ENCODE measurements around the gene KRT82.
"Not testable (repeated sequence)": the region's sequence is repeated elsewhere in the genome, so short reads cannot be mapped to it uniquely, and the experiment has no call there.

Gene KRT82

GRCh38 chr12:52356762-52357580 lies 49.2 kb downstream of the KRT82 start:
- no peak for DNase-seq

GRCh38 chr12:52356031-52356761 lies 49.9 kb downstream of the KRT82 start:
- no peak for DNase-seq

- DNase-seq: no peak
Observed at GRCh38 chr12:52355176-52355575, 51.0 kb downstream of the KRT82 start.

DNA sequence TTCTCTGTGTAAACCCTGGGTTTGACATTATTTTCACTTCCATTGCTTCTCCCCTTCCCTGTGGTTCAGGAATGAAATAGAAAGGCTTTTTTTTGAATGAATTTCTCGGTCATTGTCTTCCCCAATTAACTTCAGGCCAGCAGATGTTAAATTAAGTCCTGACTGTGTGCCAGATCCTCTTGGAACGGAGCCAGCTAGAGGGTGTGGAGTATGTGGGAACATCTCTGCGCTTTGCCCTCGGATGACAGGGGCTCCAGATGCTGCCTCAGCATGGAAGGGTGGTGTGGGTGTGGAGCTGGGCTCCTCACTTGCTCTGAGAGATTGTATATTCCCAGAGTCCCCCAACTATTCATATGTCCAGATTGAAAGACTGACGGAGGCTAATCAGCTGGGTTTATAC lies 51.9 kb downstream of the KRT82 start:
- DNase-seq: no peak

DNA sequence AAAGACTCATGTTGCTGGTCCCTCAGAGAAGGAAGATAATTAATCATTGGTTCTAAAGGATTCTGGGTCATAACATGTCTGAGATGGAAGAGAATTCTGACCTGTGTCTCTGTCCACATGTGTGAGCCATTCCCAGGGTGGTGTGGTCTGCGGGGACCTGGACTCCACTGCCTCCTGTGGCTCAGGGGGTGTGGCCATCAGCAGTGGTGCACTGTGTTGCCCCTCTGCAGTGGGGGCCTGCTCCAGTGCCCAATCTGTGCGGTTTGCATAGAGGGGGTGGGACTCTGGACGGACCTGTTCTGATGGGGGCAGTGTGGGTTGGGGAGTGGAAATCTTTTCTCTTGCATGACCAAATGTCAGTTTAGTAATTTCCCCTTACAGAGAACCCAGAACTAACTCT lies 52.4 kb downstream of the KRT82 start:
- DNase-seq: no peak

GRCh38 chr12:52352951-52353350 lies 53.2 kb downstream of the KRT82 start:
- DNase-seq: no peak

DNA sequence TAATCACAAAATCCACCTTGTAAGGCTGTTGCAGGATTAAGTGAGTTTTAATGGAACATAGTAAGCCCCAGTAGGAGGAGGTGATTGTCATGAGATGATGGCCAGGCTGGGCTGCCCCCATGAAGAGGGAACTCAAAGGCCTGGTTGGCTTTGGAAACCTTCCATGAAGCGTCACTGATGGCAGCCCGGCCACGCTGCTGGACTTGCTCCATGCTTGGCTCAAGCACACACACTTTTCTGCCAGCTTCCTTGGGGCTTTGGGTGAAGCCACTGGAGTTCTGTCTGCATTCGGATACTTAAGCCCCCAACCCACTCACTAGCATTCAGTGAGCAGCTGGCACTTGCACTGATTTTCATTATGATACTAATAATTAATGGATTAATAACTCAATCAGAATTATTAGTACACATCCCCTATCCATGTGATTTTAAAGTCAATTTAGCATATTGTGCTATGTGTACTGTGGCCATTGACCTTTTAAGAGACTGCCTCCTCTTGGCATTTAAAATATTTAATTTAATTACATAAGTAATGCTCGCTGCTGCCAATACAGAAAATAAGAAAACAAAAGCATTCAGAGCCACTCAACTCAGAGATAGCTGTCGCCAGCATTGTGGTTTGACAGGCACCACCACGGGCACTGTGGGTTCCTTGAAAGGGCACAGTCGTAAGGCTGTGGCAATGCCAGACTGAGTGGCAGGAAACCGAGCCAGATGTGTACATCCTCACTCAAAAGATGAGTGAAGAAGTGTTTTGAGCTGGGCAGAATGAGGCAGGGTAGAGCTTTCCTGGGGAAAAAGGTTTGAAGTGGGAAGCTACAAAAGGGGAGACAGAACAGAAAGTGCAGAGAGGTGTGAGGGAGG lies 54.7 kb downstream of the KRT82 start:
- peak; percentile 67 for DNase-seq

DNA sequence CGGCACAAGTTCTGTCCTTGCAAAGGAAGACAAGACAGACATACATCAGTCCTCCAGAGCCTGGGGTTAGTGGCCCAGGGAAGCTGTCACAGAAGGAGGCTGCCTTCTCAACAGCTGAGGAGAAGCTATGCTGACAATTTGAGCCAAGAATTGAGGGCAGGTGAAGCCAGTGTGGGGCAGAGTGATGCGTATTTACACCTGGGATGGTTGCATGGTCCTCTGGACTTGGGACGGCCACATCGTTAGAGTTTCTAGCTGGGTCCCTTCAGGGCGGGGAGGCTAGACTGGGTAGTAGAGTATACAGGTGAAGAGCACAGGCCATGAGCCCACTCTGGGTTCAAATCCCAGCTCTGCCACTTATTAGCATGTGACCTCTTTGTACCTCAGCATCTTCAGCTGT lies 55.3 kb downstream of the KRT82 start:
- DNase-seq: no peak

GRCh38 chr12:52350021-52350620 lies 56.0 kb downstream of the KRT82 start:
- no peak for DNase-seq

DNA sequence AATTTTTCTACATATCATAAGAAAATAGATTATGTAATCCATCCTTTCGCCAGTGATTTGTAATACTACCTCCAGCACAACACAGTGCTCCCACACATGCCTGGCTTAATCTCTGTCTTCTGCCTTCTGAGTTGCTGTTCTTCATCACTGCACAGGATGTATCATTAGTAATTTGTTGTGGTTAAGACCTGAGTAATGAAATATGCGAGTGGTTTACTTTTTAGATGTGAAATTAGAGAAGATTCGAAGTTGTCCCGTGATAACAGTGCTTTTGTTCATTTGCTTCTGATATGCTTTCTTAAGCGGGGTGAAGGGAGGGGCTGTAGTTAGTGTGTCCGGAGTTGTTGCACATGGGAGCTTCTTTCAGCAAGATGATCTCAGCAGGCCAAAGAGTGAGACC lies 56.9 kb downstream of the KRT82 start:
- DNase-seq: no peak

DNA sequence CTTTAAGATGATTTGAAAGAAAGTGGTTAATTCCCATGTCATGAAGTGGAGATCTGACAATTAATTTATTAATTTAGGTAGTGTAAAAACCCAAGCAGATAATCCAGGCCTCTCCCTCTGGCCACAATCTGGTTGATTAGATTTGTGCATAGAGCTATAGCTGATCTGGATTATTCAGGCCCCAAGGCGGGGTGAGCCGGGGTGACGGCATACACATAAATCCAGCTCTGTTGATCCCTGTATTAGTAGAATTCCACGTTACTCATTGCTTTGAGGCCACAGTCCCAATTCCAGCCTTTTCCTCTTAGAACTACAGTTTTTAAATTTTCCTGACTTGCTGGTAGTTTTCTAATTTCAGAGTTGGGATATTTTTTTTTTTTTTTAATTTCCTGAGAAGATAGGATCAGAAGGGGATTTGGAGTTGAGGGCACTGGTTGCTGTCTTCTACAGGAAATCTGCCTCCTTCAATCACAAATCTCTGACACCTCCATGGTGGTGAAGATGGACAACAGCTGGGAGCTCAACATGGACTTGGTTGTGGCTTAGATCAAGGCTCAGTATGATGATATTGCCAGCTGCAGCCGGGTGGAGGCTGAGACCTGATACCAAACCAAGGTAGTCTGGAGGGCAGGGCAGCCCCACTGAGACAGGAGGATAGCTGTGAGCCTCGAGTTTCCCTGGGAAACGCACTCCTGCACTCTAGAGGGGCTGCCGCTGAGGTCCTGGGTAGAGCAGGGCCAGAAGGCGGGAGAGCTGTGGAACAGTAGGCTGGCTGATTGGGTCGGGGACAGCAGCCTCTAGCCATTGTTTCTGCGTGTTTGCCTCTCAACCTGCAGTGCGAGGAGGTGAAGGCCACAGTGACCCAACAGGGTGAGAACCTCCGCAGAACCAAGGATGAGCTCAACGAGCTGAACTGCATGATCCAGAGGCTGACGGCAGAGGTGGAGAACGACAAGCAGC lies 58.3 kb downstream of the KRT82 start:
- no peak for DNase-seq

- no peak for DNase-seq
Observed at GRCh38 chr12:52347016-52347415, 59.1 kb downstream of the KRT82 start.

DNA sequence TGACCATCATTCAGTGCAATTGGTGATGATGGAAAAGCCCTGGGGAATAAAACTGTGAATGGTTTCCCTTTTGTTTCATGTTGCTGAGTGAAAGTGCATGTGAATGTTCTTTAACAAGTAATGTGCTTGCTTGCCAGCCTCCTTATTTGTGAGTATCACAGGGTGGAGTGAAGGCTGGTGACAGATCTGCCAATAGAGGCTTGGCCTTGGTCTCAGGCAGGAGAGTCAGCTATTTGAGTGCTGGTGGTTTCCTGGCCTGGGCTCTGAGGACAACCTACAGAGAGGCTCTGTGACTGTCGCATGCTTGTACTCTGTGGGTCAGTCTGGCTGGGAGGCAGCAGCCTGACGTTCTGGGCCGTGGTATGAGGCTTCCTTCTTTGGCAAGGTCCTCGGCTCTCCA lies 59.5 kb downstream of the KRT82 start:
- DNase-seq: no peak

DNA sequence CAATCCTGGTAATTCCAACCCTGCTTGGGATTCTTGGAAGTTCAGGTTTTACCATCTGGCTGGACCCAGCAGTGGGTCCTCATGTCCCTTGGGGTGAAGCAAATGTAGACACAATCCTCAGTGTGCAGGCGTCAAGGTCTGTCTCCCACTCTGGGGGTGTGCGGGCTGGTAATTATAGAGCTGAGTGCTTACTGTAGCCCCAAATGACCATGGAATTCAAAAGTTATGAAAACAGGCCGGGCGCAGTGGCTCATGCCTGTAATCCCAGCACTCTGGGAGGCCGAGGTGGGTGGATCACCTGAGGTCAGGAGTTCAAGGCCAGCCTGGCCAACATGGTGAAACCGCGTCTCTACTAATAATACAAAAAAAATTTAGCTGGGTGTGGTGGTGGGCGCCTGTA lies 61.1 kb downstream of the KRT82 start:
- not testable (repeated sequence) for DNase-seq

GRCh38 chr12:52344111-52344510 lies 62.0 kb downstream of the KRT82 start:
- DNase-seq: no peak

All from CD4-positive, alpha-beta T cell treated with Interleukin-21 for 1 hour (primary cell).